ENCODE measurements around the gene PCBP3.
"Not testable (repeated sequence)": the region's sequence is repeated elsewhere in the genome, so short reads cannot be mapped to it uniquely, and the experiment has no call there.

PCBP3 gene

GRCh38 chr21:45802956-45803617, 159.6 kb downstream of the PCBP3 start:
- DNase-seq: no peak

GRCh38 chr21:45803618-45804340, 160.3 kb downstream of the PCBP3 start:
- no peak for DNase-seq

GRCh38 chr21:45804809-45805313, 161.3 kb downstream of the PCBP3 start:
- no peak for DNase-seq

GRCh38 chr21:45805321-45805720, 161.8 kb downstream of the PCBP3 start:
- no peak for DNase-seq

GRCh38 chr21:45806042-45806441, 162.5 kb downstream of the PCBP3 start:
- DNase-seq: no peak

GRCh38 chr21:45808663-45809062, 165.1 kb downstream of the PCBP3 start:
- not testable (repeated sequence) for DNase-seq

- no peak for DNase-seq
These were observed 165.9 kb downstream of the PCBP3 start for GRCh38 chr21:45809421-45809820.

- no peak for DNase-seq
These were observed 167.6 kb downstream of the PCBP3 start for GRCh38 chr21:45811136-45811535.

GRCh38 chr21:45814210-45814940, 170.8 kb downstream of the PCBP3 start:
- not testable (repeated sequence) for DNase-seq

GRCh38 chr21:45815781-45816180, 172.3 kb downstream of the PCBP3 start:
- DNase-seq: not testable (repeated sequence)

- no peak for DNase-seq
These were observed 173.3 kb downstream of the PCBP3 start for GRCh38 chr21:45816794-45817193.

- no peak for DNase-seq
These were observed 173.8 kb downstream of the PCBP3 start for GRCh38 chr21:45817345-45817744.

GRCh38 chr21:45818276-45818903, 174.9 kb downstream of the PCBP3 start:
- DNase-seq: no peak

GRCh38 chr21:45818904-45819285, 175.4 kb downstream of the PCBP3 start:
- no peak for DNase-seq

GRCh38 chr21:45819478-45820170, 176.1 kb downstream of the PCBP3 start:
- no peak for DNase-seq

- DNase-seq: peak in 56 of 58 donors; percentile 20 to 84 (median 62)
These were observed 176.9 kb downstream of the PCBP3 start for GRCh38 chr21:45820171-45821091.

- DNase-seq: no peak
These were observed 177.9 kb downstream of the PCBP3 start for GRCh38 chr21:45821315-45821962.

- DNase-seq: no peak
These were observed 178.5 kb downstream of the PCBP3 start for GRCh38 chr21:45821998-45822397.

GRCh38 chr21:45822429-45823099, 179.0 kb downstream of the PCBP3 start:
- DNase-seq: no peak

All from anterior cingulate cortex (tissue), 58 donors.